ENCODE results near the gene INTS14. TPM values are rescaled to one million over a fixed set of nuclear protein-coding genes. Genes with fewer than 3 reads are reported as not detected.

Gene INTS14
- total RNA-seq, 1 donor from 2014 or later: 54.2 TPM

DNA sequence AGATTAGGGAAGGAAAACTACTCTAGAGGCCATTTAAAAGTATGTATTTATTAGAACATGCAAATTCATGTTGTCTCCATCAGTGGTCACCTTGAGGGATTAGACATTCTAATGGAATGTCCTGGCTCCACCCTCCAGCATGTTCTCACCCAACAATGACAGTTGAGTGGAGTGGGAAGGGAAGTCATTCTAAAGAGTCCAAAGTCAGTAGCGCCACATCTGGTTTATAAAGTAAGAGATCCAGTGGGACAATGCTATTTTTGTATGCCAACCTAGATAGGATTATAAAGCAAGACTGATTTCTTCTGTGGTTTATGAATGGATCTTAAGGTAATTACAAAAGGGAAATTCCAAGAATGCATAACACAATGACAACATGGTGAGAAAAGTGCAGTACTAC lies 44.1 kb upstream of the INTS14 start:
- no peak overlapping the region for H3K27ac Mint-ChIP-seq
- Histone ChIP-seq H2AFZ (replicated peaks) (no peak overlapping the region), H3K27me3 (no peaks in the 10 kb centered on the region), H3K9ac (no peak overlapping the region), H3K27ac (no peak overlapping the region), H3K4me1 (no peaks in the 10 kb centered on the region), H3K9me3 (ENCODE audit: low read depth) (no peaks in the 10 kb centered on the region), H3K4me3 (no peak overlapping the region), H4K20me1 (ENCODE audit: low read depth) (no peaks in the 10 kb centered on the region), H3K36me3 (no peaks in the 10 kb centered on the region), H3K79me2 (ENCODE audit: low read depth) (no peaks in the 10 kb centered on the region), H3F3A (ENCODE audit: low read depth) (no peaks in the 10 kb centered on the region), H3K4me2 (no peak overlapping the region)
- H3K27me3 Mint-ChIP-seq (ENCODE audit: insufficient read depth, low read depth): no peaks in the 10 kb centered on the region
- no peaks in the 10 kb centered on the region for H3K9me3 Mint-ChIP-seq
- TF ChIP-seq EZH2phosphoT487 (IDR thresholded peaks at IDR 0.05) (no peak), EZH2 (IDR thresholded peaks at IDR 0.05) (no peak)
- TF ChIP-seq, protein P1, sequence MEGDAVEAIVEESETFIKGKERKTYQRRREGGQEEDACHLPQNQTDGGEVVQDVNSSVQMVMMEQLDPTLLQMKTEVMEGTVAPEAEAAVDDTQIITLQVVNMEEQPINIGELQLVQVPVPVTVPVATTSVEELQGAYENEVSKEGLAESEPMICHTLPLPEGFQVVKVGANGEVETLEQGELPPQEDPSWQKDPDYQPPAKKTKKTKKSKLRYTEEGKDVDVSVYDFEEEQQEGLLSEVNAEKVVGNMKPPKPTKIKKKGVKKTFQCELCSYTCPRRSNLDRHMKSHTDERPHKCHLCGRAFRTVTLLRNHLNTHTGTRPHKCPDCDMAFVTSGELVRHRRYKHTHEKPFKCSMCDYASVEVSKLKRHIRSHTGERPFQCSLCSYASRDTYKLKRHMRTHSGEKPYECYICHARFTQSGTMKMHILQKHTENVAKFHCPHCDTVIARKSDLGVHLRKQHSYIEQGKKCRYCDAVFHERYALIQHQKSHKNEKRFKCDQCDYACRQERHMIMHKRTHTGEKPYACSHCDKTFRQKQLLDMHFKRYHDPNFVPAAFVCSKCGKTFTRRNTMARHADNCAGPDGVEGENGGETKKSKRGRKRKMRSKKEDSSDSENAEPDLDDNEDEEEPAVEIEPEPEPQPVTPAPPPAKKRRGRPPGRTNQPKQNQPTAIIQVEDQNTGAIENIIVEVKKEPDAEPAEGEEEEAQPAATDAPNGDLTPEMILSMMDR (IDR thresholded peaks at IDR 0.05): no peak
- peaks cover 3% of the 10 kb centered on the region for H3K36me3 Mint-ChIP-seq
- no peak overlapping the region for H3K4me3 Mint-ChIP-seq
- DNase-seq (ENCODE audit: low spot score): no peak
- H3K4me1 Mint-ChIP-seq: no peaks in the 10 kb centered on the region

DNA sequence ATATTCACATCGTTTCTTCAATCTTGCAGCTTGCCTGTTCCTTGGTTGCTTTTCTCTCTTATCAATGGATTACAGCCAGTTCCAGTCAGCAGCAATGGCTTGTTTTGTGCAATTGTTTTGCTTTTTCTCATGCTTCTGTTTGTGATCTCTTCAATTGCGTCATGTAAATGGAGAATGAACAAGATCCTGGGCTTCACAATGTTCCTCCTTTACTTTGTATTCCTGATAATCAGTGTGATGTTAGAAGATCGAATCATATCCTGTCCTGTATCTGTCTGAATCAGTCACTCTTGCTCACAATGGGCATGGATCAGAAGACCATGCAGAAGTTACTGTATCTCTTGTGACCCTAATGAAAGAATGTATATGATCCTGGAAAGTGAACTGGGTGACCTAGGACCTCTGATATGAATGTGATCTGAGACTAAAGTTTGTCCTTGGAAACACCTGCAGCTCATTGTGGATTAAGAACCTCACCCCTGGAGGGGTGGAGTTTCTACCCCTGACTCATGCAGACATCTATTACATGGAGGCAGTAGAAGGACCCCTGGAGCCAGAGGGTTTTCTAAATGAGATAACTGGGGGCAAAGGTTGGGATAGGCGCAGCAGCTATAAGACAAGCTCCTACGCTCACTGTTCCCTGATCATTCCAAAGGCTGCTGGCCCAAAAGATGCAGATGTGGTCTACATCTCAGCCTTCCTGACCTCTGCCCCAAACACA lies 43.0 kb upstream of the INTS14 start:
- H3K9me3 ChIP-seq (ENCODE audit: low read depth): no peaks in the 10 kb centered on the region
- no peak overlapping the region for H3K4me2 ChIP-seq
- H3K4me1 ChIP-seq: no peaks in the 10 kb centered on the region
- no peaks in the 10 kb centered on the region for H3F3A ChIP-seq (ENCODE audit: low read depth)
- peaks cover 3% of the 10 kb centered on the region for H3K36me3 Mint-ChIP-seq
- no peak overlapping the region for H2AFZ ChIP-seq (replicated peaks)
- no peak for DNase-seq (ENCODE audit: low spot score)
- no peaks in the 10 kb centered on the region for H4K20me1 ChIP-seq (ENCODE audit: low read depth)
- no peak overlapping the region for H3K4me3 ChIP-seq
- H3K79me2 ChIP-seq (ENCODE audit: low read depth): no peaks in the 10 kb centered on the region
- no peak overlapping the region for H3K27ac Mint-ChIP-seq
- H3K36me3 ChIP-seq: no peaks in the 10 kb centered on the region
- H3K4me1 Mint-ChIP-seq: no peaks in the 10 kb centered on the region
- H3K27ac ChIP-seq: no peak overlapping the region
- TF ChIP-seq EZH2 (IDR thresholded peaks at IDR 0.05): no peak
- TF ChIP-seq EZH2phosphoT487 (IDR thresholded peaks at IDR 0.05): no peak
- TF ChIP-seq, protein P1 (IDR thresholded peaks at IDR 0.05): no peak
- H3K27me3 Mint-ChIP-seq (ENCODE audit: insufficient read depth, low read depth): no peaks in the 10 kb centered on the region
- H3K9me3 Mint-ChIP-seq: no peaks in the 10 kb centered on the region
- H3K9ac ChIP-seq: no peak overlapping the region
- H3K4me3 Mint-ChIP-seq: no peak overlapping the region
- no peaks in the 10 kb centered on the region for H3K27me3 ChIP-seq

DNA sequence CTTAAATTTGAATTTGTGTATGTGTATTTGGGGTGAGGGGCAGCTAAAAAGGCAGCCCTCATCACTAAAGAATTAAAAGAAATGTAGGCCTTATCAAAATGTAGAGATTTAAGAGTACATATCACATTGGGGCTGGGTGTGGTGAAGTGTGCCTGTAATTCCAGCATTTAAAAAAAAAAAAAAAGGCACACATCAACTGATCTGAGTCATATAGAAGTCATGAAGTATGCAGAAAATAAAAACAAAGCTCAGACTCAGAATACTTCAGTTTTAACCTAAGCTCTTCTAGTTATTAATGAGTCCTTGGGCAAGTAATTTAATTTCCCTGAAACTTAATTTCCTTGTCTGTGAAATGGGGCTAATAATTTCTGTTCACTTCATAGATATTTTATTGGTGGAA lies 42.4 kb upstream of the INTS14 start:
- Histone ChIP-seq H3K9ac (no peak overlapping the region), H3K4me1 (no peaks in the 10 kb centered on the region), H3K9me3 (ENCODE audit: low read depth) (no peaks in the 10 kb centered on the region), H3K79me2 (ENCODE audit: low read depth) (no peaks in the 10 kb centered on the region), H4K20me1 (ENCODE audit: low read depth) (no peaks in the 10 kb centered on the region), H2AFZ (replicated peaks) (no peak overlapping the region), H3K4me3 (no peak overlapping the region), H3F3A (ENCODE audit: low read depth) (no peaks in the 10 kb centered on the region), H3K36me3 (no peaks in the 10 kb centered on the region), H3K27me3 (no peaks in the 10 kb centered on the region), H3K4me2 (no peak overlapping the region), H3K27ac (no peak overlapping the region)
- no peak for DNase-seq (ENCODE audit: low spot score)
- no peaks in the 10 kb centered on the region for H3K4me1 Mint-ChIP-seq
- H3K36me3 Mint-ChIP-seq: peaks cover 3% of the 10 kb centered on the region
- no peaks in the 10 kb centered on the region for H3K9me3 Mint-ChIP-seq
- TF ChIP-seq, protein P1 (IDR thresholded peaks at IDR 0.05): no peak
- TF ChIP-seq EZH2phosphoT487 (IDR thresholded peaks at IDR 0.05): no peak
- no peak for TF ChIP-seq EZH2 (IDR thresholded peaks at IDR 0.05)
- H3K27ac Mint-ChIP-seq: no peak overlapping the region
- no peak overlapping the region for H3K4me3 Mint-ChIP-seq
- no peaks in the 10 kb centered on the region for H3K27me3 Mint-ChIP-seq (ENCODE audit: insufficient read depth, low read depth)
